ENCODE results near the gene ZNF555. TPM values are rescaled to one million over a fixed set of nuclear protein-coding genes. Genes with fewer than 3 reads are reported as not detected.

The ZNF555 gene
- total RNA-seq, 1 experiment from 2014 or later = 0.84 TPM

DNA sequence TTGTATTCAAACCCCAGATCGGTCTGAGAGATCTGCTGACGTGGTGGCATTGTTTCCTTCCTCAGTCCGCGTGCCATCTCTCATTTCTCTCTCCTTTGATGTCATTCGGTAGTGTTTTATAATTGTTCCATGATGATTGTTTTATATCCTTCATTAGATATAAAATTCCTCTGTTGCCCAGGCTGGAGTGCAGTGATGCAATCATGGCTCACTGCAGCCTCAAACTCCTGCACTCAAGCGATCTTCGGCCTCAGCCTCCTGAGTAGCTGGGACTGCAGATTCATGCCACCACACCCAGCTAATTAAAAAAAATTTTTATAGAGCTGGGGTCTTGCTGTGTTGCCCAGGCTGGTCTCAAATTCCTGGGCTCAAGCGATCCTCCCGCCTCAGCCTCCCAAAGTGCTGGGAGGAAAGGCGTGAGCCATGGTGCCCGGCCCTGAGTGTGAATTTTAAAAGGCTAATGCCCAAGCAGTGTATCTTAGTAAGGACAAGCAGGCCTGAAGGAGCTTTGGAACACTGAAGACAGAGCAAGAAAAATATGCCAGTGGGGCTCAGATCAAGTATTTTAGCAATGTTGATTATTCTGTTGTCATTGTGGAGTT lies 64.7 kb downstream of the ZNF555 start:
- no peaks in the 10 kb centered on the region for H3K9me3 ChIP-seq (ENCODE audit: low read length)
- H3K9ac ChIP-seq (ENCODE audit: low read length) = no peak overlapping the region
- no peak overlapping the region for H3K4me2 ChIP-seq (ENCODE audit: low read length)
- ATAC-seq (no peak), DNase-seq (no peak)
- no peaks in the 10 kb centered on the region for H3K27me3 ChIP-seq (ENCODE audit: low read length)
- intact Hi-C loops (cut with micrococcal nuclease) = no loop called here
- no peaks in the 10 kb centered on the region for H4K20me1 ChIP-seq (ENCODE audit: low read length)
- H3K27ac ChIP-seq (ENCODE audit: low read length) = no peak overlapping the region
- no peaks in the 10 kb centered on the region for H3K9me2 ChIP-seq (replicated peaks; ENCODE audit: low read length)
- ChIA-PET POLR2A (ENCODE audit: unreplicated experiment) (no interaction called here), CTCF (no interaction called here)
- H3K36me3 ChIP-seq (ENCODE audit: low read depth, low read length) = no peaks in the 10 kb centered on the region
- peaks cover 10% of the 10 kb centered on the region; the same call in 1 of the 2 replicates for H3K4me1 ChIP-seq (ENCODE audit: insufficient read depth, low read length)
- no peak overlapping the region for H3K4me3 ChIP-seq (ENCODE audit: low read length)
- BruUV-seq (replicated peaks) = no TSS peak
- H2AFZ ChIP-seq (ENCODE audit: low read length) = no peak overlapping the region
- peaks cover 71% of the 10 kb centered on the region for H3K79me2 ChIP-seq (ENCODE audit: low read length)
- no peaks in the 10 kb centered on the region for H3F3A ChIP-seq (ENCODE audit: low read length, unreplicated experiment)
- no peak for TF ChIP-seq EZH2 (IDR thresholded peaks at IDR 0.05; ENCODE audit: low read length, unreplicated experiment)

DNA sequence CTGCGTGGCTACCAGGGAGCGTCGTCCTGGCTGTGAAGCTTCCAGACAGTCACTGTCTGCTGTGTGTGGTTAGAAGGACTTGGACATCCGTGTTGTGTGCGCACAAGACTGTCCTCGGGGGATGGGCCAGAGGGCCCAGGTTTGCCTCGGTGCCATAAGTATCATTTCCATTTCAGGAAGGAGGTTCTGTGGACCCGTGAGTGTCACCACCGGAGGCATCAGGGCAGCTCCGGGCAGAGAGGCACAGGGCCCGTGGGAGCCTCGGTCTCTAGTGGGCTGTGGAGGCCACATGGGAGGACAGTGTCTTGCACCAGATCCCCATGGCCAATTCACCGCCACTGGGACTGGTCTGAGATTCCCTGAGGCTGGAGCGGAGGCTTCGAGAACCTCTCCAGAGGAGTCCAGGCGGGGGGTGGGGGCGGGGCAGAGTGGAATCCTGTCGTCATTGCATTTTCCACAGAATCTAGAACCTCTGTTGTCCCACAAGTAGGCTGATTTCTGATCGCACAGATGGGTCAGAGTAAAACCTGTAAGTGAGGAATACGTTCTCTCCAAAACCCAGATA lies 65.4 kb downstream of the ZNF555 start:
- H3K9me3 ChIP-seq (ENCODE audit: low read length) = no peaks in the 10 kb centered on the region
- TF ChIP-seq EZH2phosphoT487 (IDR thresholded peaks at IDR 0.05; ENCODE audit: borderline replicate concordance, low read length) (no peak), EZH2 (IDR thresholded peaks at IDR 0.05; ENCODE audit: low read length, unreplicated experiment) (no peak)
- TF ChIP-seq, protein P1, sequence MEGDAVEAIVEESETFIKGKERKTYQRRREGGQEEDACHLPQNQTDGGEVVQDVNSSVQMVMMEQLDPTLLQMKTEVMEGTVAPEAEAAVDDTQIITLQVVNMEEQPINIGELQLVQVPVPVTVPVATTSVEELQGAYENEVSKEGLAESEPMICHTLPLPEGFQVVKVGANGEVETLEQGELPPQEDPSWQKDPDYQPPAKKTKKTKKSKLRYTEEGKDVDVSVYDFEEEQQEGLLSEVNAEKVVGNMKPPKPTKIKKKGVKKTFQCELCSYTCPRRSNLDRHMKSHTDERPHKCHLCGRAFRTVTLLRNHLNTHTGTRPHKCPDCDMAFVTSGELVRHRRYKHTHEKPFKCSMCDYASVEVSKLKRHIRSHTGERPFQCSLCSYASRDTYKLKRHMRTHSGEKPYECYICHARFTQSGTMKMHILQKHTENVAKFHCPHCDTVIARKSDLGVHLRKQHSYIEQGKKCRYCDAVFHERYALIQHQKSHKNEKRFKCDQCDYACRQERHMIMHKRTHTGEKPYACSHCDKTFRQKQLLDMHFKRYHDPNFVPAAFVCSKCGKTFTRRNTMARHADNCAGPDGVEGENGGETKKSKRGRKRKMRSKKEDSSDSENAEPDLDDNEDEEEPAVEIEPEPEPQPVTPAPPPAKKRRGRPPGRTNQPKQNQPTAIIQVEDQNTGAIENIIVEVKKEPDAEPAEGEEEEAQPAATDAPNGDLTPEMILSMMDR (conservative IDR thresholded peaks at IDR 0.05; ENCODE audit: low read depth, low read length) = no peak
- no peak overlapping the region for H3K9ac ChIP-seq (ENCODE audit: low read length)
- H4K20me1 ChIP-seq (ENCODE audit: low read length) = no peaks in the 10 kb centered on the region
- H2AFZ ChIP-seq (ENCODE audit: low read length) = no peak overlapping the region
- intact Hi-C loops (cut with micrococcal nuclease) = no loop called here
- BruUV-seq (replicated peaks) = no TSS peak
- no peak for DNase-seq
- ATAC-seq = no peak
- POLR2A ChIA-PET (ENCODE audit: unreplicated experiment) = no interaction called here
- no peak overlapping the region for H3K27ac ChIP-seq (ENCODE audit: low read length)
- no peak overlapping the region for H3K4me2 ChIP-seq (ENCODE audit: low read length)
- no peaks in the 10 kb centered on the region for H3K9me2 ChIP-seq (replicated peaks; ENCODE audit: low read length)
- H3K79me2 ChIP-seq (ENCODE audit: low read length) = peaks cover 71% of the 10 kb centered on the region
- 0 out of 2 replicates have a peak, but pooled peaks cover 3% of the 10 kb centered on the region for H3K36me3 ChIP-seq (ENCODE audit: low read depth, low read length)
- H3K4me3 ChIP-seq (ENCODE audit: low read length) = no peak overlapping the region
- no peaks in the 10 kb centered on the region for H3F3A ChIP-seq (ENCODE audit: low read length, unreplicated experiment)
- H3K4me1 ChIP-seq (ENCODE audit: insufficient read depth, low read length) = peaks cover 10% of the 10 kb centered on the region; the same call in 1 of the 2 replicates
- H3K27me3 ChIP-seq (ENCODE audit: low read length) = no peaks in the 10 kb centered on the region
- CTCF ChIA-PET = no interaction called here

Other genes starting within 250 kb of the ZNF555 start
- gene GNG7, start 138.8 kb upstream of the ZNF555 start, total RNA-seq (2014; rRNA removed) = 1.1 and 1.2 TPM in 2 replicates
- gene DIRAS1, start 120.1 kb upstream of the ZNF555 start, total RNA-seq (2014; rRNA removed) = 1.7 and 2.0 TPM in 2 replicates
- gene SLC39A3, start 101.5 kb upstream of the ZNF555 start, total RNA-seq (2014; rRNA removed) = 87.4 and 92.4 TPM in 2 replicates
- gene SGTA, start 58.2 kb upstream of the ZNF555 start, total RNA-seq (2014; rRNA removed) = 78.6 and 89.6 TPM in 2 replicates
- 221 and 270 TPM in 2 replicates for gene THOP1, start 56.0 kb upstream of the ZNF555 start, total RNA-seq (2014; rRNA removed)
- gene ZNF554, start 21.6 kb upstream of the ZNF555 start, total RNA-seq (2014; rRNA removed) = 1.6 and 2.3 TPM in 2 replicates
- gene ZNF556, start 25.9 kb downstream of the ZNF555 start, total RNA-seq (2014; rRNA removed) = 0.04 TPM in 1 of 2 replicates, not detected in the other
- 1.6 and 3.3 TPM in 2 replicates for gene ZNF57, start 59.5 kb downstream of the ZNF555 start, total RNA-seq (2014; rRNA removed)
- 2.1 and 5.1 TPM in 2 replicates for gene ZNF77, start 103.5 kb downstream of the ZNF555 start, total RNA-seq (2014; rRNA removed)
- 1.9 and 4.1 TPM in 2 replicates for gene TLE6, start 136.1 kb downstream of the ZNF555 start, total RNA-seq (2014; rRNA removed)
- gene TLE2, start 187.8 kb downstream of the ZNF555 start, total RNA-seq (2014; rRNA removed) = 7.7 and 10.0 TPM in 2 replicates
- gene TLE5, start 221.0 kb downstream of the ZNF555 start, total RNA-seq (2014; rRNA removed) = 351 and 407 TPM in 2 replicates